ENCODE data around the gene ADAMTS2.

DNA sequence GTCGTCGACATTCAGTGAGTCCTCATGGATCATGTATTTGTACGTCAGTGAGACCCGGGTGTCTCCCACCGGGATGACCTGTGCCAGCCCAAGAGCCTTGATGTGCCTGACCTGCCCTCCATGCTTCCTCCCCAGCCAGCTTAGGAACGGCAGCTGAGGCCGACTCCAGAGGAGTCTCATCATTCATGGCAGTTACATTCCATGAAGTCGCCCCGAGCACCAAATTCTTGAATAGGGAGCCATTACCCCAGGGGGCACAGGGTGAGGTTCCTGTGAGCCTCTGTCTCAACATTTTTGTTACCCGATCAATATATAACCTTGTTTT lies 217.3 kb downstream of the ADAMTS2 start:
- TF ChIP-seq HDGF (IDR thresholded peaks at IDR 0.05; ENCODE audit: borderline replicate concordance), result no peak
- TF ChIP-seq SP1 (IDR thresholded peaks at IDR 0.05), result no peak
- TF ChIP-seq FOXM1 (IDR thresholded peaks at IDR 0.05; ENCODE audit: borderline replicate concordance), result no peak
- TF ChIP-seq FOXA1 (IDR thresholded peaks at IDR 0.05), result no peak
- no peak for TF ChIP-seq TARDBP (IDR thresholded peaks at IDR 0.05)
